DND-41 (cell line): ENCODE results near the gene AQP4.

ENCODE experiments used
- ATAC-seq: fragments of 200-7000 bp; cut with Tn5 transposase; 3 replicates; pipeline ENCODE4 v1.9.1; 2021; ENCODE audit warnings: low read depth; ENCODE audit not compliant: insufficient read depth
- DNase-seq: peaks from one replicate; pipeline ENCODE4 v3.0.0-alpha.2; 2020
- H2AFZ ChIP-seq: 2 replicates; pipeline ENCODE4 v1.6.0; 2012; ENCODE audit warnings: low read depth, low read length
- H3K27ac ChIP-seq: 2 replicates; pipeline ENCODE4 v1.5.1; 2012; ENCODE audit warnings: low read length, inconsistent platforms
- H3K27me3 ChIP-seq: fragments of 200-600 bp; sonication (generic); 2 replicates; pipeline ENCODE4 v1.6.0; 2012; ENCODE audit warnings: low read length, mild to moderate bottlenecking, inconsistent platforms; ENCODE audit not compliant: insufficient read depth, poor library complexity
- H3K36me3 ChIP-seq: 2 replicates; pipeline ENCODE4 v1.5.1; 2012; ENCODE audit warnings: low read length, inconsistent platforms; ENCODE audit not compliant: insufficient read depth
- H3K4me1 ChIP-seq: 2 replicates; pipeline ENCODE4 v1.5.1; 2012; ENCODE audit warnings: mild to moderate bottlenecking, low read length; ENCODE audit not compliant: insufficient read depth
- H3K4me2 ChIP-seq: 2 replicates; pipeline ENCODE4 v1.6.0; 2012; ENCODE audit warnings: mild to moderate bottlenecking, moderate library complexity, low read length, inconsistent platforms; ENCODE audit not compliant: insufficient read depth
- H3K4me3 ChIP-seq, 2 experiments: fragments of 200-600 bp in 1 of 2; shearing (Covaris generic) in 1 of 2; 2 replicates each; pipeline ENCODE4 v1.5.1; 2012 to 2016; ENCODE audit warnings: inconsistent platforms in 2 of 2, low read length in 2 of 2, mild to moderate bottlenecking in 2 of 2, low read depth in 1 of 2, moderate library complexity in 1 of 2
- H3K79me2 ChIP-seq: 2 replicates; pipeline ENCODE4 v1.6.0; 2012; ENCODE audit warnings: low read length, inconsistent platforms; ENCODE audit not compliant: insufficient read depth
- H3K9ac ChIP-seq: 2 replicates; pipeline ENCODE4 v1.6.0; 2012; ENCODE audit warnings: low read depth, mild to moderate bottlenecking, inconsistent platforms, low read length, moderate library complexity
- H3K9me3 ChIP-seq: 2 replicates; pipeline ENCODE4 v1.5.1; 2012; ENCODE audit warnings: low read length, moderate library complexity, mild to moderate bottlenecking, inconsistent platforms; ENCODE audit not compliant: insufficient read depth, severe bottlenecking
- H4K20me1 ChIP-seq: 2 replicates; pipeline ENCODE4 v1.6.0; 2012; ENCODE audit warnings: low read length; ENCODE audit not compliant: insufficient read depth
- EZH2 ChIP-seq: IDR thresholded peaks from 3 replicates; pipeline ENCODE4 v1.6.1; 2012; ENCODE audit warnings: borderline replicate concordance, low read depth, mild to moderate bottlenecking, moderate library complexity, low read length, inconsistent platforms; ENCODE audit not compliant: severe bottlenecking
- TF ChIP-seq, protein P1 (sequence below): IDR thresholded peaks from 2 replicates; pipeline ENCODE4 v1.5.1; 2012; ENCODE audit warnings: borderline replicate concordance, low read length, moderate library complexity, mild to moderate bottlenecking; ENCODE audit not compliant: poor library complexity, severe bottlenecking; ENCODE audit errors: extremely low read depth

The AQP4 gene

DNA sequence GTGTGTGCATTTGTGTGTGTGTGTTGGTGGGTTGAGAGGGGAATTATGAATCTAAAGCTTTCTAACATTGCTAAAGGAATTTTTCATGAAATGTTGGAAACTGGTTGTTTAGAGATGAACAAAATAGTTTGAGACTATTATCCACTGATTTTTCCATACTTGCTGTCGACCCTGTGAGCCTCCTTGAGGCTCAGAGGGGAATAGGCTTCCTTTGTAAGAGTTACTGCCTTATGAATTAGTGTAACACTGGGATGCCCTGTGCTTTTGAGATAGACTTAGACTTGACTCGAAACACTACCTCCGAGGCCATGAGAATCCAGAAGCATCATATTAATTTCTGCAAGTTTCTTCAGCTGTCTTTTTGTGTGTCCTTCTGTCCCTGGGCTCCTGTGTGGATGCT is 37.9 kb downstream of the AQP4 start:
- DNase-seq (no peak), ATAC-seq (no peak)
- Histone ChIP-seq H3K36me3 (no peaks in the 10 kb centered on the region), H2AFZ (no peak overlapping the region), H3K9me3 (no peaks in the 10 kb centered on the region), H4K20me1 (no peaks in the 10 kb centered on the region), H3K4me3 (no peak overlapping the region), H3K27ac (no peak overlapping the region), H3K4me1 (no peaks in the 10 kb centered on the region), H3K4me2 (no peak overlapping the region), H3K9ac (no peak overlapping the region), H3K79me2 (no peaks in the 10 kb centered on the region), H3K27me3 (no peaks in the 10 kb centered on the region)
- TF ChIP-seq EZH2 = no peak
- TF ChIP-seq, protein P1, sequence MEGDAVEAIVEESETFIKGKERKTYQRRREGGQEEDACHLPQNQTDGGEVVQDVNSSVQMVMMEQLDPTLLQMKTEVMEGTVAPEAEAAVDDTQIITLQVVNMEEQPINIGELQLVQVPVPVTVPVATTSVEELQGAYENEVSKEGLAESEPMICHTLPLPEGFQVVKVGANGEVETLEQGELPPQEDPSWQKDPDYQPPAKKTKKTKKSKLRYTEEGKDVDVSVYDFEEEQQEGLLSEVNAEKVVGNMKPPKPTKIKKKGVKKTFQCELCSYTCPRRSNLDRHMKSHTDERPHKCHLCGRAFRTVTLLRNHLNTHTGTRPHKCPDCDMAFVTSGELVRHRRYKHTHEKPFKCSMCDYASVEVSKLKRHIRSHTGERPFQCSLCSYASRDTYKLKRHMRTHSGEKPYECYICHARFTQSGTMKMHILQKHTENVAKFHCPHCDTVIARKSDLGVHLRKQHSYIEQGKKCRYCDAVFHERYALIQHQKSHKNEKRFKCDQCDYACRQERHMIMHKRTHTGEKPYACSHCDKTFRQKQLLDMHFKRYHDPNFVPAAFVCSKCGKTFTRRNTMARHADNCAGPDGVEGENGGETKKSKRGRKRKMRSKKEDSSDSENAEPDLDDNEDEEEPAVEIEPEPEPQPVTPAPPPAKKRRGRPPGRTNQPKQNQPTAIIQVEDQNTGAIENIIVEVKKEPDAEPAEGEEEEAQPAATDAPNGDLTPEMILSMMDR = peak; percentile 16

DNA sequence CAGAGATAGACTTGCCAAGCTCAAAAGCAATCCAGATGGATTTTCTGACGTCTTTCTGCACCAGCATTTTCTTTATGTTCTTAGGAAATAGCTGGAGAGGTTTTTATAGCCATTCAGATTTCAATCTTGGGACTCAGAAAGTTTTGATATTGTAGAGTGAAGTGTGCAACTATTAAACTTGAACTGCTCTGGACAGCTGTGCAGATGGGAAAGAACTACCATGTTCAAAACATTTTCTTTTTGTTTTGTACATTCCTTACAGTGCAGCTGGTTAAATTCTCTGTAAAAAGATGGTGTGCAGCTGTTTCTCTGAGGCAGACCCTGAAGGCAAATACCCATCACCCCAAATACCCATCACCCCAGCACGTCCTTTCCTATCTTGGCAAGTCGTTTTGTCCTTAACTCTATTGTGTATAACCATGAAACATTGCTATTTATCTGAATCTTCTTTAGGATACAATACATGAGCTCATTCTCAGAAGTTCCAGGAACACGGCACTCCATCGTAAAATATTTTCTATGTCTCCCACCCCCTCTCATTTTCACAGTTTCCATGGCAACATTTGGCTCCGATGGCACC is 38.8 kb downstream of the AQP4 start:
- no peaks in the 10 kb centered on the region for H3K79me2 ChIP-seq
- TF ChIP-seq, protein P1 = no peak
- no peak for TF ChIP-seq EZH2
- H4K20me1 ChIP-seq = no peaks in the 10 kb centered on the region
- no peak overlapping the region for H3K27ac ChIP-seq
- DNase-seq (no peak), ATAC-seq (no peak)
- H3K36me3 ChIP-seq = no peaks in the 10 kb centered on the region
- no peak overlapping the region for H3K9ac ChIP-seq
- no peaks in the 10 kb centered on the region for H3K27me3 ChIP-seq
- H3K4me1 ChIP-seq = no peaks in the 10 kb centered on the region
- no peak overlapping the region for H2AFZ ChIP-seq
- H3K4me2 ChIP-seq = no peak overlapping the region
- H3K9me3 ChIP-seq = no peaks in the 10 kb centered on the region
- no peak overlapping the region for H3K4me3 ChIP-seq

DNA sequence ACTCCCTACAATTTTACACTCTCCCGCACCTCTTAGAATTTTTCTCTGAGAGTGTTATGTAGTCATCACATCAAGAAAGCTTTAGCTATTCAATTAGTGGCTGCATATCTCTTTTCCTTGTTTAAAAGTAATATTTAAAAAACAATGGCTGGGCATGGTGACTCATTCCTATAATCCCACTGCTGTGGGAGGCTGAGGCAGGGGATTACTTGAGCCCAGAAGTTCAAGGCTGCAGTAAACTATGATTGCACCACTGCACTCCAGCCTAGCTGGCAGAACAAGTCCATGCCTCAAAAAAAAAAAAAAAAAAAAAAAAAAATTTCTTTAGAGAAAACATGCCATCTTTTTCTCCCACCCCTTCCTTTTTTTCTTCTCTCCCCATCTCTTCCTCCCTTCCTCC is 44.3 kb downstream of the AQP4 start:
- Histone ChIP-seq H2AFZ (no peak overlapping the region), H3K27me3 (no peaks in the 10 kb centered on the region), H3K4me1 (no peaks in the 10 kb centered on the region), H3K36me3 (no peaks in the 10 kb centered on the region), H3K9ac (no peak overlapping the region), H4K20me1 (no peaks in the 10 kb centered on the region), H3K4me2 (no peak overlapping the region), H3K4me3 (no peak overlapping the region), H3K9me3 (peaks cover 18% of the 10 kb centered on the region), H3K27ac (no peak overlapping the region), H3K79me2 (no peaks in the 10 kb centered on the region)
- DNase-seq = no peak
- TF ChIP-seq EZH2 = no peak
- TF ChIP-seq, protein P1 = no peak
- ATAC-seq = no peak

DNA sequence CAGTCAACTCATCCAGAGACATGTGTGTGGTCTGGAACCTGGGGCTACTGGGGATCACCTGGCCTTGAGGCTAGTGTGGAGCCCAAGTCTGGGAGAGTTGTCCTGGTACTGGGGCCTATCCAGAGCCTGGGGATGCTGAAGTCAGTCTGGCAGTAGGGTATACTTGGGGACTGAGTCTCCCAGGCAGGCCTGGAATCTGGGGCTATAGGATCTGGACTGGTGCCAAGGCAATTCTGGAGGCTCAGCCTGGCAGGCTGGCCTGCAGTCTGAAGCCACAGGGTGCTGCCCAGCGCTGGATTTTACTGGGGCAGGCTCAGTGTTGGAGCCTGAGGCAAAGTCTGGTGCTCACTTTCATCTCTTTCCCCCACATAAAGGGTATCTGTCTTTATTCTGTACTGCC is 46.5 kb downstream of the AQP4 start:
- H3K4me3 ChIP-seq = no peak overlapping the region
- H3K27ac ChIP-seq = no peak overlapping the region
- no peaks in the 10 kb centered on the region for H3K79me2 ChIP-seq
- no peak for TF ChIP-seq EZH2
- TF ChIP-seq, protein P1 = no peak
- no peak overlapping the region for H3K9ac ChIP-seq
- peaks cover 18% of the 10 kb centered on the region for H3K9me3 ChIP-seq
- H2AFZ ChIP-seq = no peak overlapping the region
- H3K4me2 ChIP-seq = no peak overlapping the region
- ATAC-seq (no peak), DNase-seq (no peak)
- H3K4me1 ChIP-seq = no peaks in the 10 kb centered on the region
- H3K27me3 ChIP-seq = no peaks in the 10 kb centered on the region
- H3K36me3 ChIP-seq = no peaks in the 10 kb centered on the region
- H4K20me1 ChIP-seq = no peaks in the 10 kb centered on the region
